Sciatic nerve (tissue), 2 donors: ENCODE measurements around the gene ORM1. TPM values are rescaled to one million over a fixed set of nuclear protein-coding genes. Genes with fewer than 3 reads are reported as not detected.

Experiments
- ATAC-seq: fragments of 200-7000 bp; cut with Tn5 transposase; one replicate; pipeline ENCODE4 v1.9.1; 2020; ENCODE audit warnings: mild to moderate bottlenecking, moderate library complexity
- DNase-seq: peaks from one replicate; pipeline ENCODE4 v3.0.0-alpha.2; 2020; ENCODE audit warnings: low spot score
- intact Hi-C: fragments of 100-400 bp; cut with DNase I; formaldehyde crosslinking; loops from one replicate; pipeline ENCODE4 v1.14.2; 2022
- total RNA-seq: library from RNA; stranded (reverse); fragmentation: NEBNext Ultra II Directional; extraction: Animal tissue kit (Norgen Biotek cat#: 25700); gene quantifications from one replicate; pipeline ENCODE4 v1.2.1, GENCODE V29; 2021
- donor health status: DM: no; HTN: no; CAD: no.
- donor health status: DM: no; HTN: no; CAD: no.

ORM1 gene
- total RNA-seq, 1 donor from 2014 or later: 0.76 TPM

- ATAC-seq (peak; percentile 43), DNase-seq (no peak)
- intact Hi-C loops: no loop called here
These were observed 27.0 kb downstream of the ORM1 start for GRCh38 chr9:114349713-114350480.

DNA sequence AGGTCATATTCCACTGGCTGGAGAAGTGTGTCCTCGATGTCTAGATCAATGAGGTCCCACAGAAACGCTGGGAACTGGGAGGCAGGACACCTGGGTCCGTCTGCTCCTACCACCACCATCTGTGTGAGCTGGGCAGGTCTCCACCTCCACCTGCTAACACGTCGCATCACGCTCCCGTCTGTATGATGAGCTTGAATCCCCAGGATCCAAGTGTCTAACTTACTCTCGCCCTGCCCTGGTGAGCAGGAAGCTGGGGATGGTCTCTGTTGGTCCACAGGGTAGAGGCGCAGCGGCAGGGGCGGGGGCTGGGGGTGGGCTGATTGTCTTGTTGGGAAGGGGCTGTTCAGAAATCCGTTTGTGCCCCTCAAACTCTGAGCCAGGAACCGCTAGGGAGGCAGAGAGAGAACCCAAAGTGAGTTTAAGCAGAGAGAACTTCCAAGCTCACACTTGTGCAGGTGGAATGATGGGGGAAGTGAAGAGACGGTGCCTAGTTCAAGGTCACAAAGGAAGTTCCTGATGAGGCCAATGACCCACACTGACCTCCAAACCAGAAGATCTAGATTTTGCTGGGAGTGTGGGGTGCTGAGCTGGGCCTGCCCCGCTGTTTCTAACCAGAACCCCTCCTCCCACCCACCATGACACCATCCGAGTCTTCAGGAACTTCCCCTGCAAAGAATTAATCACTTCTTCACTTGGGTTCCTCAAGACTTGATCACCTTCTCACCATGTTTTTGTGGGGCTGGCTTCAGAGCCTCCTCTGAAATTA, 27.9 kb downstream of the ORM1 start:
- ATAC-seq (no peak), DNase-seq (no peak)
- intact Hi-C loops: no loop called here

DNA sequence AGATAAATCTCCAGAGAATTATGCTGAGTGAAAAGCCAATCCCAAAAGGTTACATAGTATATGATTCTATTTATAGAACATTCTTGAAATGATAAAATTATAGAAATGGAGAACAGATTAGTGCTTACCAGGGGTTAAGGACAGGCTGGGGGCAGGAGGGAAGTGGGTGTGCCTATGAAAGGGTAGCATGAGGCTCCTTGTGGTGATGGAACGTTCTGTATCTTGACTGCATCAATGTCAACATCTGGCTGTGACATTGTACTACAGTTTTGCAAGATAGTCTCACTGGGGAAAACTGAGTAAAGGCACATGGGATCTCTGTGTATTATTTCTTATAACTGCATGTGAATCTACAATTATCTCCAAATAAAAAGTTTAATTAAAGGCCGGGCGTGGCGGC, 29.0 kb downstream of the ORM1 start:
- DNase-seq (no peak), ATAC-seq (no peak)
- intact Hi-C loops: no loop called here

DNA sequence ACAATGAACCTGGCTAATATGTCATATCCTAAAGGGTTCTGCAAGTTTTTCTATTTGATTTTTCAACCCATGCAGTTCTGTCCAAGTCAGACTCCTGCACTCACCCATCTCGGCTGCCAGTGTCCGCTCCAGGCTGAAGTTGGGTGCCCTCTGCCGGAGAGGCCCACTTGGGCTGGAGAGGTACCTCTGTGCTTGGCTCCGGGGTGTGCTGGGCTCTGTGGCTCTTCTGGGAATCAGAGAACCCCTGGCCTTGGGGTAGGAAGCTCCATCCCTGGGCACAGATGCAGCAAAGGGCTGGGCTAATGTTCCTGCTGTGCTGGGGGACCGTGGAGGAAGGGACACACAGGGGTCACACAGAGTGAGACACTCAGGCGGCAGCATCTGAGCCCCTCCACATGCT, 32.9 kb downstream of the ORM1 start:
- no peak for ATAC-seq
- DNase-seq: no peak
- intact Hi-C loops: no loop called here

GRCh38 chr9:114356792-114357191, 33.9 kb downstream of the ORM1 start:
- ATAC-seq: peak; percentile 40
- intact Hi-C loops: no loop called here
- no peak for DNase-seq

DNA sequence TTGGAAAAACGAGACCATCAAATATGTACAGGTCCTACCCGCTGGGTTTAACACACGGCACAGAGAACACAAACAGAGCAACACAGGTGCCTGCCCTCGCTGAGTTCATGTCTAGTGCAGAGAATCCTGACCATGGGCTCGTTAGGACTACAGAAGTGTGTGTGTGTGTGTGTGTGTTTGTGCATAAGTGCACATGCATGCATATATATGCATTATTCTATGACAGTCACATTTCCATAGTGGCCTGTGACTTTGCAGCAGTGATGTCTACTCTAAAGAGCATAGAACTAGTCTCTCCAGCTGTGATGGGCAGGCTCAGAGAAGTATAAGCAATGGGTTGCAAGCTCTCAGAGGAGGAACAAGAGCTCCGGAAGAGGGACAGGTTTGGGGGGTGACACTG, 34.5 kb downstream of the ORM1 start:
- ATAC-seq: no peak
- intact Hi-C loops: no loop called here
- DNase-seq: no peak

DNA sequence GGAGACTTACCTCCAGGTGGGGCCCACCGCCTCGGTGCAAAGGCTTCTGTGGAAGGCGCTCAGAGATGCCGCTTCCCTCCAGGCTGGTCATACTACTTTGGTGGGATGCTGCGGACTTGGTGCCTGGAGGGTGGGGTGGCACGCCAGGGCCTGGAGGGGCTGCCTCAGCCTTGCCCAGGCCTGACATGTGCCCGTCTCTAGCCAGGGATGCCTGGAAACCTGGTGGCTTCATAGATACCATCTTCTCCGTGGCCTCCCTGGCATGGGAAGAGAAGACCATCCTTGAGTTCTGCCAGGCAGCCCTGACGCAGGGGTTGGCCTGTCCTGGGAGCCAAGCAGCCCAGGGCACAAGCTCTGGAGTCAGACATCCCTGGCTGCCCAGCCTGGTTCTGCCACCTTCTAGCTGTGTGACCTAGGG, 35.0 kb downstream of the ORM1 start:
- DNase-seq (no peak), ATAC-seq (no peak)
- intact Hi-C loops: no loop called here

GRCh38 chr9:114359801-114360200, 36.9 kb downstream of the ORM1 start:
- intact Hi-C loops: no loop called here
- no peak for DNase-seq
- no peak for ATAC-seq

DNA sequence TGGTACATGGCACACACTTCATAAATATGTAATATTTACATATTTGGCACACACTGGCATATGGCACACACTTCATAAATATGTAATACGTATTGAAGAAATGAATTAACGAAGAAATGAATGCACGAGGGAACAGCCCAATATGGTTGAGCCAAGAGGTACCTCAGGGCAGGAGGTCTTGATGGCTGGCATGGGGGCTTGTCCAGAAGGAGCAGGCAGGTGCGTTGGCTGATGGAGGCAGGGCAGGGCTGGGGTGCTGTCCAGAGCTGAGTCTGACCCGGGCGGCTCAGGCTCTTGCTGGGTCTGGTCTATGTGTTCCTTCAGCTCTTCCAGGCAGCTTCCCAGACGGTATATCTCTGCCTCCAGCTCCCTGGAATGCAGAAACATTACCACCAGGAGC, 38.6 kb downstream of the ORM1 start:
- ATAC-seq: no peak
- intact Hi-C loops: no loop called here
- DNase-seq: no peak

GRCh38 chr9:114362394-114362793, 39.5 kb downstream of the ORM1 start:
- intact Hi-C loops: no loop called here
- no peak for ATAC-seq
- DNase-seq: no peak

GRCh38 chr9:114363424-114363823, 40.5 kb downstream of the ORM1 start:
- ATAC-seq: no peak
- intact Hi-C loops: no loop called here
- DNase-seq: no peak

GRCh38 chr9:114364134-114365041, 41.5 kb downstream of the ORM1 start:
- ATAC-seq (peak; percentile 81), DNase-seq (no peak)
- intact Hi-C loops: no loop called here

GRCh38 chr9:114365194-114365593, 42.3 kb downstream of the ORM1 start:
- DNase-seq: no peak
- intact Hi-C loops: no loop called here

GRCh38 chr9:114366334-114367128, 43.6 kb downstream of the ORM1 start:
- DNase-seq: no peak
- intact Hi-C loops: no loop called here
- peak; percentile 16 for ATAC-seq

More at GRCh38 chr9:114365194-114365593, 42.3 kb downstream of the ORM1 start:
- no peak for ATAC-seq

- intact Hi-C loops: no loop called here
- ATAC-seq: no peak
- no peak for DNase-seq
These were observed 44.5 kb downstream of the ORM1 start for GRCh38 chr9:114367366-114367765.

- ATAC-seq (no peak), DNase-seq (no peak)
- intact Hi-C loops: no loop called here
These were observed 45.1 kb downstream of the ORM1 start for GRCh38 chr9:114367772-114368569.

DNA sequence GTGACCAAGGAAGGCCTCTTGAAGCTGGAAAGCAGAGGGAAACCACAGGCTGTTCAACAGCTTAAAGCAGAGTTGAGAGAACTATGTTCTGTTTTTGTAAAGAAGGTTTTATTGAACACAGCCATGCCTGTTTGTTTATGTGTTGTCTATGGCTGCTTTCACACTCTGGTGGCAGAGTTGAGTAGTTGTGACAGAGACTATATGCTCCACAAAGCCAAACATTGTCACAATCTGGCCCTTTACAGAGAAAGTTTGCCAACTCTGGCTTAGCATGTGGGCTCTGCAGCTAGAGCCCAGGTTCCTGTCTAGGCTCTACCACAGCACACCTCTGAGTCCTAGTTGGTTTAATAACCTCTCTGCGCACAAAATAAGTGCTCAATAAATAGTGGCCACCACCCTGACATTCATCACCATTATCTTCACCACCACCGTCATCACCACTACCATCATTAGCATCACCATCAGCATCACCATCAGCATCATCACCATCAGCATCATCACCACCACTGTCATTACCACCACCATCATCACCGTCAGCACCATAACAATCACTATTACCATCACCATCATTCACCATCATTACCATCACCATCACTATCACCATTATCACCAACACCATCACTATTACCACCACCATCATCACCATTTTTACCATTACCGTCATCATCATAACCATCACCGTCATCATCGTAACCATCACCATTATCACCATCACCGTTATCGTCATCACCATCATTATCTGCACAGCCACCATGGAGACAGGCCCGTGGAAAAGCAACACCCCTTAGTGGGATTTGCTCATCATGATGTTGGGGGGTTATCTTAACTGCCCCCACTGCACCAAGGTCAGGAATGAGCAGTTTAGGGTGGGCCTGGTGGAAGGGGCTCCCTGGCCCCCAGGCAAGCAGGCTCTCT, 46.6 kb downstream of the ORM1 start:
- intact Hi-C loops: no loop called here
- DNase-seq: no peak
- no peak for ATAC-seq
